Uterus (tissue), 2 donors: ENCODE data around the gene GOLGA3.

Source experiments
- CTCF ChIP-seq, 4 experiments: fragments of 200-600 bp in 2 of 4; fragments of 450-650 bp in 2 of 4; sonication (generic) in 2 of 4; IDR thresholded peaks; one replicate each; pipeline ENCODE4 v1.5.1; 2016 to 2019; ENCODE audit warnings: antibody characterized with exemption in 4 of 4, mild to moderate bottlenecking in 2 of 4, moderate library complexity in 1 of 4
- POLR2A ChIP-seq, 2 donors: fragments of 450-650 bp; IDR thresholded peaks; one replicate each; pipeline ENCODE4 v1.6.1; 2016; ENCODE audit warnings: antibody characterized with exemption in 2 of 2, mild to moderate bottlenecking in 1 of 2, moderate library complexity in 1 of 2

GRCh38 chr12:132866251-132866828, 37.7 kb upstream of the GOLGA3 start:
- no peak for TF ChIP-seq CTCF (IDR thresholded peaks at IDR 0.05)
- no peak for TF ChIP-seq POLR2A (IDR thresholded peaks at IDR 0.05)
